K562 (cell line): ENCODE data around the gene TSEN54. TPM values are rescaled to one million over a fixed set of nuclear protein-coding genes. Genes with fewer than 3 reads are reported as not detected.
A peak's percentile ranks its signal among the peaks of the same experiment; 100 is the strongest.

Experiments
- ATAC-seq: fragments of 200-7000 bp; cut with Tn5 transposase; 3 replicates; pipeline ENCODE4 v1.9.1; 2020; ENCODE audit warnings: moderate library complexity
- BruUV-seq: library from RNA; stranded (reverse); fragments of 400-500 nt; replicated peaks from 2 replicates; lab custom pipeline; 2021; lab: Mats Ljungman, UMichigan
- CTCF ChIA-PET: fragments of 300-600 bp; formaldehyde crosslinking; extraction: SDS; loops from one replicate; lab custom pipeline; 2021; ENCODE audit warnings: low intra/inter-chr PET ratio; lab: Yijun Ruan, JAX
- POLR2A ChIA-PET: fragments of 300-600, 350-650 bp; sonication (Branson Sonifier 250); formaldehyde crosslinking; extraction: SDS; loops from one replicate; lab custom pipeline; 2021; ENCODE audit warnings: antibody characterized with exemption, inconsistent platforms; lab: Yijun Ruan, JAX
- DNase-seq, 4 experiments: peaks; one replicate each; pipeline versions ENCODE4 v3.0.0 to v3.0.0-alpha.2; 2011 to 2018; ENCODE audit warnings: low spot score in 3 of 4, mixed read lengths in 3 of 4; ENCODE audit errors: extremely low read depth in 1 of 4
- FAIRE-seq: peaks from 2 replicates; lab custom pipeline; 2011; peaks lifted over from hg19 to GRCh38; lab: Jason Lieb, UNC
- H2AFZ ChIP-seq: 2 replicates; pipeline ENCODE4 v1.6.0; 2011; ENCODE audit warnings: low read depth, low read length, control low read depth, inconsistent platforms
- H3K27ac ChIP-seq: fragments of 200-600 bp; 3 replicates; pipeline ENCODE4 v1.8.0; 2011; ENCODE audit warnings: low read depth, mild to moderate bottlenecking, control low read depth, inconsistent platforms, low read length, moderate library complexity, mixed read lengths; ENCODE audit errors: extremely low read depth
- H3K27me3 ChIP-seq, 2 experiments: fragments of 300-600 bp in 1 of 2; 2 replicates in 1 of 2; 3 replicates in 1 of 2; pipeline versions ENCODE4 v1.6.0 to v1.8.0; 2011; ENCODE audit warnings: inconsistent platforms in 2 of 2, low read length in 2 of 2, mild to moderate bottlenecking in 1 of 2, mixed read lengths in 1 of 2, moderate library complexity in 1 of 2; ENCODE audit not compliant: control insufficient read depth in 2 of 2, insufficient read depth in 2 of 2
- H3K36me3 ChIP-seq: fragments of 300-600 bp; 3 replicates; pipeline ENCODE4 v1.8.0; 2011; ENCODE audit warnings: mild to moderate bottlenecking, low read length, inconsistent platforms; ENCODE audit not compliant: control insufficient read depth, insufficient read depth
- H3K4me1 ChIP-seq, 2 experiments: fragments of 200-600 bp in 1 of 2; replicated peaks in 1 of 2; 2 replicates in 1 of 2; 3 replicates in 1 of 2; pipeline versions ENCODE4 v1.5.1 to v1.8.0; 2011; ENCODE audit warnings: inconsistent platforms in 2 of 2, low read length in 2 of 2, mild to moderate bottlenecking in 1 of 2, mixed read lengths in 1 of 2, moderate library complexity in 1 of 2; ENCODE audit not compliant: control insufficient read depth in 2 of 2, insufficient read depth in 2 of 2
- H3K4me2 ChIP-seq: 2 replicates; pipeline ENCODE4 v1.6.1; 2011; ENCODE audit warnings: low read length, control low read depth, inconsistent platforms, mixed read lengths; ENCODE audit not compliant: insufficient read depth
- H3K4me3 ChIP-seq: fragments of 200-600 bp; sonication (generic), shearing (Covaris generic); 2 replicates; pipeline ENCODE4 v1.5.1; 2016; ENCODE audit warnings: control low read depth, inconsistent platforms
- H3K79me2 ChIP-seq: fragments of 200-600 bp; 3 replicates; pipeline ENCODE4 v1.8.0; 2011; ENCODE audit warnings: low read length, inconsistent platforms; ENCODE audit not compliant: control insufficient read depth, insufficient read depth
- H3K9ac ChIP-seq, 2 experiments: 2 replicates each; pipeline versions ENCODE4 v1.6.0 to v1.6.1; 2011; ENCODE audit warnings: low read depth in 2 of 2, low read length in 2 of 2, control low read depth in 1 of 2, inconsistent platforms in 1 of 2, mild to moderate bottlenecking in 1 of 2, mixed read lengths in 1 of 2; ENCODE audit not compliant: insufficient read depth in 1 of 2
- H3K9me1 ChIP-seq: one replicate; pipeline ENCODE4 v1.6.0; 2011; ENCODE audit warnings: inconsistent platforms, mild to moderate bottlenecking, low read length, moderate library complexity; ENCODE audit not compliant: control insufficient read depth, insufficient read depth
- H3K9me3 ChIP-seq: replicated peaks from 2 replicates; pipeline ENCODE4 v1.5.1; 2011; ENCODE audit warnings: low read depth, low read length, inconsistent platforms; ENCODE audit not compliant: control insufficient read depth, insufficient read depth
- H4K20me1 ChIP-seq: replicated peaks from 2 replicates; pipeline ENCODE4 v1.6.1; 2011; ENCODE audit warnings: low read length, inconsistent platforms, mixed read lengths; ENCODE audit not compliant: control insufficient read depth, insufficient read depth
- CREB1 ChIP-seq, 2 experiments: sonication (generic) in 1 of 2; formaldehyde crosslinking in 1 of 2; IDR thresholded peaks; 2 replicates each; pipeline versions ENCODE4 v1.6.1 to v1.8.0; 2012 to 2022; ENCODE audit warnings: inconsistent platforms in 1 of 2, mild to moderate bottlenecking in 1 of 2, missing genetic modification reagents in 1 of 2, moderate library complexity in 1 of 2
- POLR2G ChIP-seq: fragments of 200-400 bp; formaldehyde crosslinking; IDR thresholded peaks from 2 replicates; pipeline ENCODE4 v1.6.1; 2017; ENCODE audit warnings: low read depth, mild to moderate bottlenecking, antibody characterized with exemption, low read length, moderate library complexity
- ZFP1 ChIP-seq: fragments of 450-650 bp; formaldehyde crosslinking; IDR thresholded peaks from 2 replicates; pipeline ENCODE4 v1.4.0; 2020; ENCODE audit warnings: mild to moderate bottlenecking, mixed read lengths
- WGBS: fragments of 100-300 bp; shearing (Covaris generic); methylation state at CpG from one replicate; pipeline ENCODE4 v1.1.6; 2016; ENCODE audit warnings: low coverage, mixed read lengths; ENCODE audit not compliant: insufficient coverage; ENCODE audit errors: missing lambda C conversion rate; 5-methylcytosine and 5-hydroxymethylcytosine counted together
- in situ Hi-C: fragments of 300-500 bp; cut with MboI; formaldehyde crosslinking; loops from 4 replicates; pipeline ENCODE4 v1.15.0; 2018; ENCODE audit warnings: inconsistent platforms, mixed read lengths
- intact Hi-C: fragments of 100-400 bp; cut with micrococcal nuclease; formaldehyde crosslinking; loops from 2 replicates; pipeline ENCODE4 v1.14.2; 2022
- polyA plus RNA-seq, 8 experiments: library from polyadenylated mRNA; depleted of rRNA in 4 of 8; stranded (reverse) in 5 of 8; unstranded in 3 of 8; fragments of >200 nt; fragmentation: Nextera tagmentation in 2 of 8; fragmentation: Illumina TruSeq in 1 of 8; extraction: Ambion mirVana in 2 of 8; extraction: Trizol in 1 of 8; gene quantifications; 2 replicates each; pipeline versions ENCODE4 v1.2.1 to v1.2.3, GENCODE V29; 2011 to 2014; ENCODE audit warnings: inconsistent platforms in 1 of 8, missing spikeins in 1 of 8
- total RNA-seq, 7 experiments: library from RNA; depleted of rRNA in 6 of 7; stranded (reverse); fragments of >200 nt in 6 of 7; fragmentation: Illumina TruSeq in 2 of 7; extraction: Trizol in 2 of 7; gene quantifications; 2 replicates each; pipeline versions ENCODE4 v1.2.1 to v1.2.3, GENCODE V29; 2011 to 2021; ENCODE audit warnings: low replicate concordance in 1 of 7

The TSEN54 gene
- total and polyA plus RNA-seq, 9 of the 15 experiments (the other 6 are each of a cell fraction or from before 2014, with no cell fraction given), result 5.9 to 64.3 (median 48.9) TPM

DNA sequence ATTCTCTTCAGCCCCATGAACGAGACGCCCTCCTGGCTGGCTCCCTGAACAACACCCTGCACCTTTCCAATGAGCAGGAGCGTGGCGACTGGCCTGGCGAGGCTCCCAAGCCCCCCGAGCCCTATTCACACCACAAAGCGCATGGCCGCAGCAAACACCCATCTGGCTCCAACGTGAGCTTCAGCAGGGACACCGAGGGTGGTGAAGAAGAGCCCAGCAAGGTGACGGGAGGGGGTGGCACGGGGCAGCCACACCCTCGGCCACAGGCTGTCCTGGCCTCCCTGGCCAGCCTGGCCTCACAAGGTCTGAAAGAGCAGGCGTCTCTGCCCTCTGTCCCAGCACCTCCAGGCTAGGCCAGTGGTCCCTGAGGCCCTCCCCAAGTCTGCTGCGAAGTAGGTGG lies 24.6 kb upstream of the TSEN54 start:
- intact Hi-C loops, result no loop called here
- BruUV-seq, result no TSS peak
- POLR2A ChIA-PET, result interaction anchor here (0.7 kb wide), 1 partner anchor 378 kb away, joined by 3 read pairs; no protein-coding TSS in a partner anchor

DNA sequence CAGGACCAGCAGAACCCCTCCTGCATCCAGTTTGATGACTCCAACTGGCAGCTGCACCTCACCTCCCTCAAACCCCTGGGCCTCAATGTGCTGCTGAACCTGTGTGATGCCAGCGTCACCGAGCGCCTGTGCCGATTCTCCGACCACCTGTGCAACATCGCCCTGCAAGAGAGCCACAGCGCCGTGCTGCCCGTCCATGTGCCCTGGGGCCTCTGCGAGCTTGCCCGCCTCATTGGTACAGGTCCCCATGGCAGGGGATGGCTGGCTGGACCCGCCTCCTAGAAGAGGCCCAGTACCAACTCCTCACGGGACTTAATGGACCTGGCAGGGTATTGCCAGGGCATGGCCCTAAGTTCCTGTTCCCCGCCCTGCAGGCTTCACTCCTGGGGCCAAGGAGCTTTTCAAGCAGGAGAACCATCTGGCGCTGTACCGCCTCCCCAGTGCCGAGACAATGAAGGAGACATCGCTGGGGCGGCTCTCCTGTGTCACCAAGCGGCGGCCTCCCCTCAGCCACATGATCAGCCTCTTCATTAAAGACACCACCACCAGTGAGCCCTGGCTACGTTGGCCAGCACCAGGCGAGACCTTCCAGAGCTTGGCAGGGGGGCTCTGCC lies 23.7 kb upstream of the TSEN54 start:
- FAIRE-seq (no peak), ATAC-seq (no peak), DNase-seq (no peak)
- Histone ChIP-seq H3K79me2 (0 out of 3 replicates have a peak, but pooled peaks cover 2% of the 10 kb centered on the region), H3K27ac (no peak overlapping the region), H2AFZ (no peak overlapping the region), H3K4me1 (peaks cover 3 to 22% of the 10 kb centered on the region in 2 experiments; a peak in 4 of 5 replicates), H3K9ac (no peak overlapping the region), H3K4me3 (no peak overlapping the region), H3K4me2 (no peak overlapping the region), H3K36me3 (peaks cover 35% of the 10 kb centered on the region; the same call in 2 of the 3 replicates), H3K27me3 (no peaks in the 10 kb centered on the region), H3K9me1 (no peaks in the 10 kb centered on the region), H4K20me1 (peaks cover 6% of the 10 kb centered on the region; the same call in 1 of the 2 replicates), H3K9me3 (no peaks in the 10 kb centered on the region)
- 79% methylated on average over 22 of the region's 23 CpGs for WGBS
- TSS peak; percentile 33 for BruUV-seq
- CTCF ChIA-PET, result no interaction called here
- intact Hi-C loops, result no loop called here
- TF ChIP-seq ZFP1 (CRISPR knock-in tag), result no peak
- in situ Hi-C loops, result no loop called here
- POLR2A ChIA-PET, result interaction anchor here (0.5 to 0.7 kb wide), 3 partner anchors 10 to 379 kb away, joined by 3 read pairs; no protein-coding TSS in a partner anchor

More for the DNA sequence above, 24.6 kb upstream of the TSEN54 start:
- no peak overlapping the region for H2AFZ ChIP-seq
- TF ChIP-seq CREB1 (IDR thresholded peaks at IDR 0.05) (no peak), CREB1 (CRISPR knock-in tag; IDR thresholded peaks at IDR 0.05) (no peak), POLR2G (0 out of 2 replicates have a peak, but pooled peaks have one; percentile 18)
- CTCF ChIA-PET, result no interaction called here
- in situ Hi-C loops, result no loop called here
- H3K27ac ChIP-seq, result no peak overlapping the region
- no peak overlapping the region for H3K4me2 ChIP-seq
- FAIRE-seq, result no peak
- no peaks in the 10 kb centered on the region for H3K27me3 ChIP-seq
- H3K79me2 ChIP-seq, result 0 out of 3 replicates have a peak, but pooled peaks cover 2% of the 10 kb centered on the region
- no peaks in the 10 kb centered on the region for H3K9me1 ChIP-seq
- 71% methylated on average over 15 of the region's 15 CpGs for WGBS
- H3K9ac ChIP-seq, result peak overlapping the region in 1 of 2 experiments; percentile 31; a peak in 1 of 4 replicates
- peaks cover 11 to 28% of the 10 kb centered on the region in 2 experiments; a peak in 4 of 5 replicates for H3K4me1 ChIP-seq
- H3K4me3 ChIP-seq, result no peak overlapping the region
- H3K9me3 ChIP-seq, result no peaks in the 10 kb centered on the region
- H4K20me1 ChIP-seq, result peaks cover 10% of the 10 kb centered on the region; the same call in 1 of the 2 replicates
- H3K36me3 ChIP-seq, result peaks cover 30% of the 10 kb centered on the region; the same call in 1 of the 3 replicates
- ATAC-seq, result no peak
- no peak for DNase-seq
